Skeletal muscle tissue (tissue), 4 donors: ENCODE data around the gene RAB15. TPM values are rescaled to one million over a fixed set of nuclear protein-coding genes. Genes with fewer than 3 reads are reported as not detected.

Experiments used
- H3K27ac ChIP-seq: one replicate; pipeline ENCODE4 v1.7.0; 2013; ENCODE audit warnings: mild to moderate bottlenecking, low read depth, low read length, inconsistent platforms
- H3K27me3 ChIP-seq, 3 donors: one replicate each; pipeline ENCODE4 v1.7.0; 2013; ENCODE audit warnings: low read length in 3 of 3; ENCODE audit not compliant: control insufficient read depth in 3 of 3, insufficient read depth in 3 of 3
- H3K36me3 ChIP-seq, 3 donors: one replicate each; pipeline ENCODE4 v1.7.0; 2013; ENCODE audit warnings: low read length in 3 of 3; ENCODE audit not compliant: control insufficient read depth in 3 of 3, insufficient read depth in 3 of 3
- H3K4me1 ChIP-seq, 3 donors: one replicate each; pipeline ENCODE4 v1.7.0; 2013; ENCODE audit warnings: low read length in 3 of 3, mild to moderate bottlenecking in 3 of 3; ENCODE audit not compliant: control insufficient read depth in 3 of 3, insufficient read depth in 3 of 3
- H3K4me3 ChIP-seq, 3 donors: one replicate each; pipeline ENCODE4 v1.7.0; 2013; ENCODE audit warnings: low read length in 3 of 3
- H3K9ac ChIP-seq, 3 donors: one replicate each; pipeline ENCODE4 v1.7.0; 2013; ENCODE audit warnings: low read length in 3 of 3, mild to moderate bottlenecking in 3 of 3, moderate library complexity in 2 of 3, low read depth in 1 of 3
- H3K9me3 ChIP-seq, 3 donors: one replicate each; pipeline ENCODE4 v1.7.0; 2013; ENCODE audit warnings: low read length in 3 of 3; ENCODE audit not compliant: control insufficient read depth in 3 of 3
- total RNA-seq: library from RNA; depleted of rRNA; stranded (reverse); fragments of >200 nt; gene quantifications from one replicate; pipeline ENCODE4 v1.2.3, GENCODE V29; 2014
- donor health status: Osteomylitis.

The RAB15 gene
- total RNA-seq, 1 donor from 2014 or later, result 8.4 TPM

DNA sequence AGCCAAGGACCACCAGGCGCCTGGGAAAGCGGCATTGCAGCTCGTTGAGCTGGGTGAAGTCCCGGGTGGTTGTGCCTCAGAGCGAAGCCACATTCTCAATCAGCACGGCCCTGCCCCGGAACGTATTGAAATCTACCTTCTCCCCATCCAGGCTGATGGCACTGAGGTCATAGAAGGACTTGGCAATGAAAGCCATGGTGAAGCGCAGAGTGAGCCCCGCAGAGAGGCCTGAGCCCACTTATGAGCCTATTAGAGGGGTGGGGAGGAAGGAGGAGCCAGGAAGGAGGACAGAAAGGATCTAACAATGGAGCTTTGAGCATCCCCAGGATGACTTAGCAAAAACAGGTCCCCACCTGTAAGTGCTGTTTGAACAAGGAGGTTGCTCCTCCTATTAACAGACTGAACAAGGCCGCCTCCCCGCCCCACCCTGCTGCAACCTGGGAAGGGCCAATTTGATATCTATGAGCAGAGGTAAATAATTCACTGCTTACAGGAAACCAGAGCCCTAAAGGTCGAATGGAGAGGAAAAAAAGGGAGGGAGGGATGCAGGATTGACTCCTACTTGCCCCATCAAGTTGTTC lies 29.5 kb downstream of the RAB15 start, which contains the start of gene GPX2:
Gene GPX2 (minus strand): TSS at position 215 of the 581 bp plus-strand sequence. CDS start 19 bp downstream, at position 196.
- Histone ChIP-seq H3K9me3 (no peaks in the 10 kb centered on the region), H3K36me3 (peaks cover 0 to 23% (median 9%) of the 10 kb centered on the region in 3 donors), H3K27me3 (no peaks in the 10 kb centered on the region), H3K4me3 (no peak within 1 kb of the TSS), H3K9ac (no peak within 1 kb of the TSS), H3K4me1 (peaks cover 2 to 13% (median 6%) of the 10 kb centered on the region in 3 donors), H3K27ac (no peak within 1 kb of the TSS)

DNA sequence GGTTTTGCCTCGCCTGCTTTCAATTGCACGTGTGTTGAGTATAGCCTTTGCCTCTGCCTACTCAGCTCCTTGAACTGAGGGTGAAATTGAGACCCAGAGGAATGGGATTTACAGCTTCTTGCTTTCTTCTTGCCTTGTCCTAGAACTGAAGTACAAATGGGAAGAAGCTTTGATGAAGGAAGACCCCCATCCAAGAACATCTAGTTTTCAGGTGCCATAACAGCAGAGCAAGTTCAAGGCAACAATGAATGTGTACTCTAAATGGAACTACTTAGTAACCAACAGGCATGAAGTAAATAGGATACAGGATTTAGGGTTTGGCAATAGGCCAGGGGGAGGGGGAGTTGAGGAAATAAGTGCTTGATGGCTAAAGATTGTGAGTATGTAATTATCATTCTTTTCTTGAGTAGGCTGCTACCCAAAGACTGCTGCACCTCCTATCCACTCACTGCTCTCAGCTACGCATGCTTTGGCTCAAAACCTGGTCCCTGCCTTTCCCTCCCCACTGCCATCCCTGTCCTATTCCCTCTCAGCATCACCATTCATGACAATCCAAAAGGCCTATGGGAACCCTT lies 31.7 kb downstream of the RAB15 start:
- no peaks in the 10 kb centered on the region for H3K27me3 ChIP-seq
- H3K9me3 ChIP-seq, result no peaks in the 10 kb centered on the region
- no peak overlapping the region for H3K9ac ChIP-seq
- H3K4me3 ChIP-seq, result no peak overlapping the region
- peaks cover 21 to 29% (median 21%) of the 10 kb centered on the region in 3 donors for H3K4me1 ChIP-seq
- H3K36me3 ChIP-seq, result peaks cover 0 to 24% (median 9%) of the 10 kb centered on the region in 3 donors
- H3K27ac ChIP-seq, result no peak overlapping the region

DNA sequence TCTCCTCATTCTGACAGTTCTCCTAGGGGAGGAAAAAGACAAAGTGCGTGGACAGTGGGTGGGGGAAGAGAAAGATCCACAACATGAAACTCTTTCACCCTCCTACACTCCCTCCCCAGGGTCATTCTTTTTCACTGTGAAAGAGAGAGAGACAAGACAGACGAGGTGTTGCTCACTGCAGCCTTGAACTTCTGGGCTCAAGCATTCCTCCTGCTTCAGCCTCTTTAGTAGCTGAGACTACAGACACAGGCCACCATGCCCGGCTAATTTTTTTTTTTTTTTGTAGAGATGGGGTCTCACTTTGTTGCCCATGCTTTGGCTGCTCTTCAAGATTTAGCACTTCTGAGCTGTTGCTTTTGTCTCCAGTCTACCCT lies 32.3 kb downstream of the RAB15 start:
- Histone ChIP-seq H3K27me3 (no peaks in the 10 kb centered on the region), H3K4me1 (peaks cover 21 to 29% (median 24%) of the 10 kb centered on the region in 3 donors), H3K27ac (no peak overlapping the region), H3K36me3 (peaks cover 0 to 24% (median 9%) of the 10 kb centered on the region in 3 donors), H3K9ac (no peak overlapping the region), H3K9me3 (no peaks in the 10 kb centered on the region), H3K4me3 (no peak overlapping the region)

DNA sequence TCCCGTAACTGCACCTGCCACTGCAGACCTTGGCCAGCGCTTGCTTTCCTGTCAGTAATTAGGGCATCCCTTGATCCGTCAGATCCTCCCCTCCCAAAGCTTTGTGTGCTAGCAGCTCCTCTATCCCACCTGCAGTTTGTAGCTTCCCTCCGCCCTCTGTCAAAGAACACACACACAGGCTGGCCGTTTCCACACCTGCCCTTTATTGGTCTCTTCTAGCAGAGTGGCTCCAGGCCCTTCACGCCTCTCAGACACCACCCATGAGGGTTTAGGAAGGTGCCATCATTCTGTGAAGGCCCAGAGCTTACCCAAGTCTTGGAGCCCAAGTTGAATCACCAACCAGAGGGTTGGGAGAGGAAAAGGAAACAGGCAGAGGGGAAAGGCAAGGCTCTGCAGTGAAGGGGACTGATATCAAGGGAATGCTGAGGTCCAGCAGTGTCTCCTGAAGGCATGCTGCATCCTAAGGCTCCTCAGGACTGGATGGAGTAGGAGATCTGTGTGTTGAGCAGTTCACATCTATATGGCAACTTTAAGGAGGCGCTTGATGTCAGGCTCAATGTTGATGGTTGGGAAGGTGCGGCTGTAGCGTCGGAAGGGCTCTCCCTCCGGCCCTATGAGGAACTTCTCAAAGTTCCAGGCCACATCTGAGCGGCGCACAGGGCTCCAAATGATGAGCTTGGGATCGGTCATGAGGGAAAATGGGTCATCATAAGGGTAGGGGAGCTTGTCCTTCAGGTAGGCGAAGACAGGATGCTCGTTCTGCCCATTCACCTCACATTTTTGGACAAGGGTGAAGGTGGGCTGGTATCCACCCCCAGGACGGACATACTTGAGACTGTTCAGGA lies 32.9 kb downstream of the RAB15 start:
- Histone ChIP-seq H3K4me1 (peaks cover 26 to 27% (median 27%) of the 10 kb centered on the region in 3 donors), H3K4me3 (no peak overlapping the region), H3K27me3 (no peaks in the 10 kb centered on the region), H3K27ac (no peak overlapping the region), H3K9ac (no peak overlapping the region), H3K36me3 (peaks cover 0 to 24% (median 9%) of the 10 kb centered on the region in 3 donors), H3K9me3 (no peaks in the 10 kb centered on the region)

DNA sequence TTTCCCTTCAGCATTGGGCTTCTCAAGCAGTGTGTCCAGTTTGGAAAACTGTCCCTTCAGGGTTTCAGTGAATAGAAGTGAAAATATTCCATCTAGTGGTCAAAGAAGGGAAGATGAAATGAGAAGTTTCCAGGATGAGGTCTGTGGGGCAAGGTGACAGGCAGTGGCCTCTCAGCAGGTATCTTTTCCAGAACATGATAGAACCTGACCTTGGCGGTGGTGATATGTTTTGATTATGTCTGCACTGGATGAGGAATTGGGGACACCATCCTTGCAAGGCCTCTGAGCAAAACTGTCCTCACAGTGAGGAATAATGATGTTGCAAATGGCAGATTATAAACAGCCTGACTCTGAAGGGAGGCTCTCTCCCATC lies 34.3 kb downstream of the RAB15 start:
- peak overlapping the region; percentile 52 for H3K27ac ChIP-seq
- H3K27me3 ChIP-seq, result no peaks in the 10 kb centered on the region
- no peak overlapping the region for H3K4me3 ChIP-seq
- H3K9me3 ChIP-seq, result no peaks in the 10 kb centered on the region
- H3K9ac ChIP-seq, result no peak overlapping the region
- peaks cover 0 to 24% (median 7%) of the 10 kb centered on the region in 3 donors for H3K36me3 ChIP-seq
- H3K4me1 ChIP-seq, result peaks cover 26 to 31% (median 29%) of the 10 kb centered on the region in 3 donors

DNA sequence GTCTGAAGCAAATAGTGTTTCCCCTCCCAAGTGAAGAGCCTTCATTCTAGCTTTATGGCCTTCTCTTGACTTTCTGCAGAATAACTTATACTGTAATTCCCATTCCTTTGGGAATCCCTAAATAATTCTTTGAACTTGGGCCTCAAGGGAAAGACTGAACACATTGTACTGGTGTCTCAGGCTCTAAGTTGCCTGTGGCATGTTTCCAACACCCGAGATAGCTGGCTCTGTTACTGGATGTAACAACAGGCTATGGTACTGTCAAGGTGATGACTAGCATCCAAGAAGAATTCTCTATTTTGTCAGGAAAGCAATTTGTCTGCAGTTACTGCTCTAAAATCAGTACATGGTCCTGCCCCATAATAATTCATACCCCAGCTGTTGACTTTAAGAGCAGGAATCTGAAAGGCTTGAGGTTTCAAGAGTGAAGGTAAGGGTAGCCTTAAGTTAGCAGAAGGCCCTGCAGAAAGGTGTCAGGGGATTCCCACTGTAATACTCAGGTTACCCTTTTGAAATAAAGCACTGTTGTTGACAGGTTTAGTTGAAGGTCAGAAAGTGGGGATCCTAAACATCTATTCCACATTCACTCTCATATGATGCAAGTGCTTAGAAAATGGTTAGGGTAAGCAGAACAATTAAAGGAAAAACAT lies 34.8 kb downstream of the RAB15 start:
- Histone ChIP-seq H3K27me3 (no peaks in the 10 kb centered on the region), H3K27ac (peak overlapping the region; percentile 52), H3K9me3 (no peaks in the 10 kb centered on the region), H3K4me1 (peaks cover 26 to 31% (median 29%) of the 10 kb centered on the region in 3 donors), H3K36me3 (peaks cover 0 to 28% (median 5%) of the 10 kb centered on the region in 3 donors), H3K4me3 (no peak overlapping the region), H3K9ac (no peak overlapping the region)

DNA sequence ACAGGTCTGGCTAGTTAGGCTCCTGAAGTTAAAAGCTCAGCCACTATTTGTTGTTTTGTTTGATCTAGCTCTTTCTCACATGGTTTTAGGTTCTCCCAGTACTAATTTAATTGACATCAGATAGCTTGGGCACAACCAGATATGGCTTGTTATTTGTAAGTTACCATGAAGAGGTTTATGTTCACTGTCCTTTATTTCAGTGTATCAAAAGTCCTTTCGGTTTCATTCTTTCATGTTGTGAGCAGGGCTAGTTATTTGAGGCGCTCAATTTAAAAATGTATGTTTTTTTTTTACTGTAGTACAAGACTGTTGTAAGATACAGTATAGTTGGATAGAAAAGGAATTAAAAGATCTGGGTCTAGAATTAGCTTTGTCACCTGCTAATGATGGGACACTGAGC lies 36.6 kb downstream of the RAB15 start:
- Histone ChIP-seq H3K36me3 (peaks cover 3 to 25% (median 3%) of the 10 kb centered on the region in 3 donors), H3K27ac (peak overlapping the region; percentile 61), H3K9me3 (no peaks in the 10 kb centered on the region), H3K4me1 (peaks cover 26 to 33% (median 33%) of the 10 kb centered on the region in 3 donors), H3K9ac (peak overlapping the region in 2 of 3 donors; percentile 1 to 51), H3K27me3 (no peaks in the 10 kb centered on the region), H3K4me3 (no peak overlapping the region)

DNA sequence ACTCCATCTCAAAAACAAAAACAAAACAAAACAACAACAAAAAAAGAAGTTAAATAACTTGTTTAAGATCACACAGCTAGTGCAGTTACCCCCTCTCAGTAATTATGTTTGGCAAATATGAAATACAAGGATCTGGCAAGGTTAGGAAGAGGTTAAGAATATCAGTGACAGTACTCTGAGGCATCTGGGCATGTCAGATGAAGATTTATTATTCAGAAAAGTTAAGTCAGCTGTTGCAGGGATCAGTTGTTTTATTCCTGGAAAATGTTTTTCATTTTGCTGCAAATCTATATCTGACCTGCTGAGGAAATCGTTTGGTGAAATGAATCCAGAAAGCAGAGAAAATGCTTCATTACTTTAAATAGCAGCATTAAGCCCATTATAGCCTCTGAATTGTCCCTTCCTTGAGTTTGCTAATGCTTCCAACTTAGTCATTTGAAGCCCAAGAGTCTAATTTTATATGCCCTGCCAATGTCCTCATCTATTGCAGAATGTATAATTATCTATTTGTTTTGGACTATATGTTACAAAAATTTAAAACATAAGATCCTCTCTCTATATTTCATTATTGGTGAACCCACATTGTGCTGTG lies 37.7 kb downstream of the RAB15 start:
- Histone ChIP-seq H3K27me3 (no peaks in the 10 kb centered on the region), H3K27ac (peak overlapping the region; percentile 73), H3K4me1 (peaks cover 35 to 43% (median 39%) of the 10 kb centered on the region in 3 donors), H3K9me3 (no peaks in the 10 kb centered on the region), H3K4me3 (no peak overlapping the region), H3K36me3 (peaks cover 2 to 25% (median 3%) of the 10 kb centered on the region in 3 donors), H3K9ac (peak overlapping the region in 2 of 3 donors; percentile 7 to 58)

DNA sequence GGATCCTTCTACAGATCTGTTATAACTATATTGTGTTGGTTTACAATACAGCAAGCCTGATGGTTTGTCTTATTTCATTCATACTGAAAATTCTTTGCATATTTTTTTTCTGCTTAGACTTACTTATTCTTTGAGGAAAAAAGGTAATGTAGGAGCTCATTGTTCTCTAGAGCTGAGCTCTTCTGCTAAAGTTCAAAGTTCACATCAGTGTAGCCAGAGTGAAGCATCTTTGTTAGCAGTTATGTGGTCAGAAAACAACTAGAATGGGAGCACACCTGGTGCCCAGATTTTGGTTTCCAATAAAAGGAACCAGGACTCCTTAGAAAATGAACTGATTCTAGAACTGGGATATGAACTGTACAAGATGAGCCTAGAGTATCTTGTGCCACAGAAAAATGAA lies 39.9 kb downstream of the RAB15 start:
- Histone ChIP-seq H3K36me3 (peaks cover 0 to 21% (median 11%) of the 10 kb centered on the region in 3 donors), H3K27ac (no peak overlapping the region), H3K27me3 (no peaks in the 10 kb centered on the region), H3K9ac (no peak overlapping the region), H3K4me3 (no peak overlapping the region), H3K9me3 (no peaks in the 10 kb centered on the region), H3K4me1 (peaks cover 31 to 42% (median 32%) of the 10 kb centered on the region in 3 donors)
